ENCODE measurements around the gene PRKCA. TPM values are rescaled to one million over a fixed set of nuclear protein-coding genes. Genes with fewer than 3 reads are reported as not detected.
"Not testable (repeated sequence)": the region's sequence is repeated elsewhere in the genome, so short reads cannot be mapped to it uniquely, and the experiment has no call there.

The PRKCA gene
- total RNA-seq, 2 donors from 2014 or later = 6.4 to 7.7 TPM

DNA sequence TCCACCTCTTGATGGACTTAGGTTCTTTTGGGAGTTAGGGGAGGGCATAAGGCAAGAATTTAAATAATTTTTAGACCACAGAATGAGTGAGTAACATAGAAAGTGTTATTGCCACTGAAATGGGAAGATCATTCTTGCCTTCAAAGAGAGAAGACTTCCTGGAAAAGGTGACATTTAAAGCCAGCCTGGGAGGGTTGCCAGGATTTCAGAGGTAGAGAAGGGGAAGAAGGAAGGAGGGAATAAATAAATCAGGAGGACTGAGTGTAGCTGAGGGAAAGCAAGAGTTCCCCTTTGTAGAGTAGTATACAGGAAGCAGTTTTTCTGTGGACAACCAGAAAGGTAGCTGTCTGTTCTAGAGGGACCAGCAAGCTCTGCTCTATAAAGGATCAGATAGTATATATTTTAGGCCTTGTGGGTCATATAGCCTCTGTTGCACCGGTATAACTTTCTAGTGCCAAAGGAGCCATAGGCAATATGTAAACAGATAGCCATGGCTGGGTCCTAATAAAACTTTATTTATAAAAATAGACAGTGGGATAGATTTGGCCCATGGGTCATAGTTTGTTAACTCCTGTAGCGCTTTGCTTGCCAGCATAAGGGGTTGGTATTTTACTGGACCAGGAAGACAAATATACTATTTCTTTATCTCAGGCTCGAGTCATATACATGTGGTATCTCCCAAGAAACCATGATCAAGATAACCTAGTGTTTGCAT lies 385.3 kb downstream of the PRKCA start:
- intact Hi-C loops (cut with DNase I) = no loop called here
- ATAC-seq = no peak
- DNase-seq = no peak

DNA sequence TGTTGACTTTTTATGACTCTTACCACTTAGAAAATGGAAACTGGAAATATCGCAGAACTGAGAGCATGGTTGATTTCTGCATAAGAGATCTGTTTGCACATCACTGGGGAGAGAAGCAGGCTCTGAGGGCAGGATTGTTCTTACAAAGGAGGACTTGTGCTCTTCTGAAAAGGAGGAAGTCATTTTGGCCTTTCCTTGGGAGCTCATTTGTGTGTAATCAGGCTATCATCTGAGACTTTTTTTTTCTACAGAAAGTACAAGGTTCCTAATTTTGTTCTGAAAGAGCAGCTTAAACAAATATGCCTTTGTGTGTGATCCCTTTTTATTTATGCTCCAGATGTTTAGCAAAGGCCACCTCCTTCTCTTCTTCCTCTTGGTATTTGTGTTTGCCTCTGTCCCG lies 386.8 kb downstream of the PRKCA start:
- ATAC-seq = no peak
- no peak for DNase-seq
- intact Hi-C loops (cut with DNase I) = no loop called here

GRCh38 chr17:66690166-66690565 lies 387.8 kb downstream of the PRKCA start:
- ATAC-seq (no peak), DNase-seq (no peak)
- intact Hi-C loops (cut with DNase I) = no loop called here

- DNase-seq (peak; percentile 45), ATAC-seq (peak; percentile 33 to 41)
- intact Hi-C loops (cut with DNase I) = no loop called here
Observed at GRCh38 chr17:66691644-66692420, 389.4 kb downstream of the PRKCA start.

DNA sequence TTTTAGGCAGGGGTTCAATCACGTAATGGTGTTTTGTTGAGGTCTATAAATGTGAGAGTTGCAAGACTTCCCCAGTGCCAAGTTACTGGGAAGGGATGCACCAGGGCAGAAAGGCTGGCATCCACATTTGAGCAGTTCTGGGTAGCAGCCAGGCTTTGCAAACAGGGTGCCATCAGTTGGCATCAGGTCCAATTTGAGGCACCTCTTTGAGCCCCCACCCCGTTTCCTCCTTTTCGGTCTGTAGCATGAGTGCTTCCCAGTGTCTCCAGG lies 389.9 kb downstream of the PRKCA start:
- DNase-seq (no peak), ATAC-seq (no peak)
- intact Hi-C loops (cut with DNase I) = no loop called here

- ATAC-seq (no peak), DNase-seq (no peak)
- intact Hi-C loops (cut with DNase I) = no loop called here
Observed at GRCh38 chr17:66695098-66695497, 392.7 kb downstream of the PRKCA start.

- intact Hi-C loops (cut with DNase I) = no loop called here
Observed at GRCh38 chr17:66698270-66698669, 395.9 kb downstream of the PRKCA start.

GRCh38 chr17:66701462-66701861 lies 399.0 kb downstream of the PRKCA start:
- DNase-seq (no peak), ATAC-seq (no peak)
- intact Hi-C loops (cut with DNase I) = no loop called here

More at GRCh38 chr17:66698270-66698669, 395.9 kb downstream of the PRKCA start:
- DNase-seq = no peak
- no peak for ATAC-seq

DNA sequence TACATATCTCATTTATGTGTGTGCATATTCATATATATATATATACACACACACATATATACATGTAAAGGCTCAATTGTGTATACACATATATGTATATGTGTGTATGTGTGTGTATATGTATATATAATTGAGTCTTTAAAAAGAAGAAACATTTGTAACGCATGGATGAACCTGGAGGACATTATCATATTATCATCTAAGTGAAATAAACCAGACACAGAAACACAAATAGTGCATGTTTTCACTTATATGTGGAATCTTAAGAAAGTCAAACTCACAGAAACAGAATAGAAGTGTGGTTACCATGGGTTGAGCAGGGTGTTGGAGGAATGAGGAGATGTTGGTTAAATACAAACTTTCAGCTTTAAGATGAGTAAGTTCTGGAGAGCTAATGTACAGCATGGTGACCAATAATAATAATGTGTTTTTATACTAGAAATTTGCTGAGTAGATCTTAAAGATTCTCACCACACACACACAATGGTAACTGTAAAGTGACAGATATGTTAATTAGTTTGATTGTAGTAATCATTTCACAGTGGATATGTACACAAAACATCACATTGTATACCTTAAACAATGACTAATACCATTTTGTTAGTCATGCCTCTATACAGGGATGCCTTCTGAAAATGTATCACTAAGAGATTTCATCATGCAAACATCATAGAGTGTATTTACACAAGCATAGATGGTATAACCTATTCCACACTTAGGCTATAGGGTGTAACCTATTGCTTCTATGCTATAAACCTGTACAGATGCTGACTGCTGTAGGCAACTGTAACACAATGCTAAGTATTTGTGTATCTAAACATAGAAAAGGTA lies 399.9 kb downstream of the PRKCA start:
- DNase-seq (no peak), ATAC-seq (no peak)
- intact Hi-C loops (cut with DNase I) = no loop called here

GRCh38 chr17:66704858-66705520 lies 402.6 kb downstream of the PRKCA start:
- intact Hi-C loops (cut with DNase I) = no loop called here
- DNase-seq (no peak), ATAC-seq (no peak)

DNA sequence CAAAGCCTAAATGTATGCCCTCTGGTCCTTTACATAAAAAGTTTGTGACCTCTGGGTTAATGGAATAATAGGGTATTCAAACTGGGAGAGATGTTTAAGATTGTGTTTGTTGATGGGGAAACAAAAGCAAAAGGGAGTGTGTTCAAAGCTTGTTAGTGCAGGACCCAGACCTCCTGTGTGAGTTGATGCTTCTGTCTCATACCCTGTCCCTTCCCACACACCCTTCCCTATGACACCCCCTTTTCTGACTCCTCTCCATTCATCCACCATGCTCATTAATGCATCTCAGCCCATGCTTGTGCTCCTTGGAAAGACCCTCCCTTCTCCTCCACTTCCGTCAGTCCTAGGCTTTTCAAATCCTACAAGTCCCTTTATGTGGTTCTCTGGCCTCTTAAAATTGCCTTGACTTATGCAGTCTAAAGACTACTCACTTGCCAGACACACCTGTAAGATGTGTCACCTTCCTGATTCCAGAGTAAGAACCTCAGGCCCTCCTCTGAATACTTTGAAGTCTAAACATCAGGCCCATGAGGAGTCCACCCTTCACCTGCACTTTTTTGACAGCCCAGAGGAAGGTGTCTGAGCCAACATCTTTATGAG lies 404.5 kb downstream of the PRKCA start:
- ATAC-seq (no peak), DNase-seq (no peak)
- intact Hi-C loops (cut with DNase I) = no loop called here

- ATAC-seq (no peak), DNase-seq (no peak)
- intact Hi-C loops (cut with DNase I) = loop anchor here in 1 of 2 donors (10.0 kb wide), 2 partner anchors 63 to 583 kb away; no protein-coding TSS in a partner anchor
Observed at GRCh38 chr17:66711401-66711800, 409.0 kb downstream of the PRKCA start.

DNA sequence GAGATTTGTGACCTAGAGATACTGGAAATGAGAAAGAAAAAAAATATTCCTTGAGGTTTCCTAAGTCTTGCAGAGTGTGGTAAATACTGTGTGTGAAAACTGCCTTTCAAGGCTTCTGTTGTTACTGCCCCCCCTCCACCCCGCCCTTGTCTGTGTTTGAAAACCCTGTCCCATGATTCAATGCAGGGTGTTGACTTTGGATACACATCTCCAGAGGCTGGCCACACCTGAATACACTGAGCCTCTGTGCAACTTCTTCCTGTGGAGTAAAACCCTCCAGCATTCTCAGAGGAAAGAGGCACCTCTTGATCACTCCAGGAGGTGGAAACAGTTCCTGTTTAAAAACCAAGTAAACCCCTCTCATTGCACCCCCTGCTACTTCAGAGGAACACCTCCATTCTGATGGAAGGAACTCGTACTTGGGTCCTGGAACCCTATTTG lies 409.5 kb downstream of the PRKCA start:
- ATAC-seq (peak in 1 of 2 donors; percentile 11), DNase-seq (no peak)
- intact Hi-C loops (cut with DNase I) = loop anchor here in 1 of 2 donors (10.0 kb wide), 2 partner anchors 63 to 583 kb away; no protein-coding TSS in a partner anchor

DNA sequence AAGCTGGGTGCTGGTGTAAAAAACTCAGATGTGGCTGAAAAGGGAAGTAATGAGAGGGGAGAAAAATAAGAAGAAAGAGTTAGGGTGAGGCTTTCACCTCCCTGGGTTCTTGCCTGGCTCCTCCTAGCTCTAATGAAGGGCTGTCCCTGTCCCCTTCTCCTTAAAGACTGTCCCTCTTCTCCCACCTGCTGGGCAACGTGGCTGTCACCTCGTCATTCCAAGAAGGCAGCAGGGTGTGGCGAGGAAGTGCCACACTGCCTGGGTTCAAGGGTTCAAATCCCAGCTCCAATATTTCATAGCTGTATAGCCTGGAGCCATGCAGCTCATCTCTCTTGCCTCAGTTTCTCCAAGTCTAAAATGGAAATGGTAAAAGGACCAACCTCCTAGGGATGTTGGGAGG lies 410.0 kb downstream of the PRKCA start:
- ATAC-seq (no peak), DNase-seq (no peak)
- intact Hi-C loops (cut with DNase I) = loop anchor here in 1 of 2 donors (10.0 kb wide), 2 partner anchors 62 to 582 kb away; no protein-coding TSS in a partner anchor

DNA sequence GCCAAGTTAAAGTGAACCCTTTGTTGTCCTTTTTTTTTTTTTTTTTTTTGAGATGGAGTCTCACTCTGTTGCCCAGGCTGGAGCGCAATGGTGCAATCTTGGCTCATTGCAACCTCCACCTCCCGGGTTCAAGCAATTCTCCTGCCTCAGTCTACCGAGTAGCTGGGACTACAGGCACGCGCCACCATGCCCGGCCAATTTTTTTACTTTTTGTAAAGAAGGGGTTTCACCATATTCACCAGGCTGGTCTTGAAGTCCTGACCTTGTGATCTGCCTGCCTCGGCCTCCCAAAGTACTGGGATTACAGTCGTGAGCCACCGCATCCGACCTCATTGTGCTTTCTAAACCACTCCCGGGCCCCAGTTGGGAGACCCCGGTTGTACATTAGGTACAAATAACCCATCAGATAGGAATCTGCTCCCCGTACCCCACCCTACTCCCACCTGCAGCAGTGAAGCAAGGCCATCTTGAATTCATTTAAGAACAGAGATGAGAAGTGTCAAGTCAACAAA lies 410.7 kb downstream of the PRKCA start:
- ATAC-seq, DNase-seq: not testable (repeated sequence)
- intact Hi-C loops (cut with DNase I) = loop anchor here in 1 of 2 donors (10.0 kb wide), 2 partner anchors 62 to 582 kb away; no protein-coding TSS in a partner anchor

DNA sequence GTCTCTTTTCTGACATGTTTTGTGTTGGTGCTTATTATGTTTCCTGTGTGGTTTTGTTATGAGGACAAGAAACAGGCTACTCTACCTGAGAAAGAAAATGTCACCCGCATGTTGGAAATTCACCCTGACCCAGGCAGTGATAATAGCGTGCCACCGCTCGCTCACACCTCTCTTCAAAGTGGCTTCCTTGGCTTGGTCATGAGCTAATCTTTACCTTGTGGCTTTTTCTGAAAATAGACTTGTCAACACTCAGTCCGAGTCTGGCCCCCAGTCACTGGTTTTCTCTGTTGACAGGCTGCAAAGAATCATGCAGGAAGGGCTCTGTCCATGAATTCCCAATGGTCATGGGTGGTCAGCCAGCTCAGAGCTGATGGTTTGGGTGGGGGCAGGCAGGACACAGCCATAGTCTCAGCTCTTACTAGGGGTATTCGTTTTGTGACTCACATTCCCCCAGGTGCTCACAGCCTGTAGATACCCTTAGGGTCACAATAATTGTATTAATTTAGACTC lies 411.2 kb downstream of the PRKCA start:
- intact Hi-C loops (cut with DNase I) = loop anchor here in 1 of 2 donors (10.0 kb wide), 2 partner anchors 61 to 581 kb away; no protein-coding TSS in a partner anchor
- no peak for DNase-seq
- ATAC-seq = peak; percentile 69 to 75

DNA sequence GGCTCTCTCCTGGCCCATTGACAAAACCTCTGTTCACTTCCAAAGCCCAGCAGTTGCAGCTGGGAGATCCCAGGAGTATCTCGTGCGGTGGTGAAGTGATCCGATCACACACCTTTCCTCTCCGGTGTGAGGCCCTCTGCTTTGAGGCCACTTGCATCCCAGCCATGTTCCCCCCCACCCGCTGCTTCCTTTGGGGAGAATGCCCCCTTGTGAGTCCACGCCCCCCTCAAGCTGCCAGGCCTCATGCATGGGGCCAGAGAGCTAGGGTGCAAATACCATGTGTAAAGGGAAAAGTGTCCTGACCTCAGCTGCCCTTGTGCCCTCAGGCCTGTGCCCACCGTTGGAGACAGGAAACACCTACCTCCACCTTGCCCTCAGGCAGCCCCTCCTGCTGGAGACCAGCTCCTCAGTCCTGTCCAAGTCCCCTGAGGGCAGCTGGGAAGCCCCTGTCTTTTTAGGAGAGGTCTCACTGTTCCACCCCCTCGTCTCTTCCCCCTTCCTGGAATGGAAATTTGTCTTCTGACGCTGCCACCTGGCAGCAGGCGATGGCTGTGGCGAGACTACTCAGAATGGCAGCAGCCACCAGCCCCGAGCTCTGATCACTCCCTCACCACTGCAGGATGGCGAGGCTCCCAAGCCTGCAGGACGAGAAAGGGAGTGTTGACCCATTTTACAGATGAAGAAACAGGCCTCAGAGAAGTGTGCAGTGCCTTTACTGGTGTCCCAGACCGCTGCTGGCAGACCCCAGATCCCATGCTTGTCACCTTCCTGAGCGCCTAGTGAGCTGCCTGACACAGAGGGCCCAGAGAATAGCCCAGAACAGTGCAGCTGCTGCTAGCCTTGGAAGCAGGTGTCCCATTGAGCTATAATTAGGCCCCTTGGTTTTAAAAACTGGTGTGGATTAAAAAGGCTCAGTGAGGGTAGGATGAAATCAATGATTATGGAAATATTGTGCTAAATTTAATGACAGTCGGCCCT lies 411.9 kb downstream of the PRKCA start:
- ATAC-seq (no peak), DNase-seq (no peak)
- intact Hi-C loops (cut with DNase I) = loop anchor here (5.0 to 10.0 kb wide), 3 partner anchors 60 to 580 kb away; no protein-coding TSS in a partner anchor

All from left cardiac atrium (tissue), 4 donors.